Nephron progenitor cell (in vitro differentiated cells): ENCODE data around the gene PRSS38.

ENCODE experiments used
- DNase-seq: peaks from one replicate; pipeline ENCODE4 v3.0.0; 2021
- H3K27ac Mint-ChIP-seq: 2 replicates; pipeline ENCODE4 v1.8.0; 2021; ENCODE audit warnings: mild to moderate bottlenecking, moderate library complexity, mixed read lengths
- H3K27me3 Mint-ChIP-seq: 2 replicates; pipeline ENCODE4 v1.8.0; 2021; ENCODE audit warnings: mild to moderate bottlenecking, low read depth, mixed read lengths; ENCODE audit not compliant: poor library complexity
- H3K36me3 Mint-ChIP-seq: 2 replicates; pipeline ENCODE4 v1.8.0; 2021; ENCODE audit warnings: low read depth, mixed read lengths
- H3K4me1 Mint-ChIP-seq: 2 replicates; pipeline ENCODE4 v1.8.0; 2021; ENCODE audit warnings: mixed read lengths
- H3K4me3 Mint-ChIP-seq: 2 replicates; pipeline ENCODE4 v1.8.0; 2021; ENCODE audit warnings: mild to moderate bottlenecking, moderate library complexity, mixed read lengths
- H3K9me3 Mint-ChIP-seq: 2 replicates; pipeline ENCODE4 v1.8.0; 2021; ENCODE audit warnings: mild to moderate bottlenecking, moderate library complexity, mixed read lengths
- TF ChIP-seq, protein P1 (sequence below): fragments of 200-600 bp; sonication (generic); IDR thresholded peaks from 2 replicates; pipeline ENCODE4 v1.5.0; 2021; ENCODE audit warnings: antibody characterized with exemption

The PRSS38 gene

DNA sequence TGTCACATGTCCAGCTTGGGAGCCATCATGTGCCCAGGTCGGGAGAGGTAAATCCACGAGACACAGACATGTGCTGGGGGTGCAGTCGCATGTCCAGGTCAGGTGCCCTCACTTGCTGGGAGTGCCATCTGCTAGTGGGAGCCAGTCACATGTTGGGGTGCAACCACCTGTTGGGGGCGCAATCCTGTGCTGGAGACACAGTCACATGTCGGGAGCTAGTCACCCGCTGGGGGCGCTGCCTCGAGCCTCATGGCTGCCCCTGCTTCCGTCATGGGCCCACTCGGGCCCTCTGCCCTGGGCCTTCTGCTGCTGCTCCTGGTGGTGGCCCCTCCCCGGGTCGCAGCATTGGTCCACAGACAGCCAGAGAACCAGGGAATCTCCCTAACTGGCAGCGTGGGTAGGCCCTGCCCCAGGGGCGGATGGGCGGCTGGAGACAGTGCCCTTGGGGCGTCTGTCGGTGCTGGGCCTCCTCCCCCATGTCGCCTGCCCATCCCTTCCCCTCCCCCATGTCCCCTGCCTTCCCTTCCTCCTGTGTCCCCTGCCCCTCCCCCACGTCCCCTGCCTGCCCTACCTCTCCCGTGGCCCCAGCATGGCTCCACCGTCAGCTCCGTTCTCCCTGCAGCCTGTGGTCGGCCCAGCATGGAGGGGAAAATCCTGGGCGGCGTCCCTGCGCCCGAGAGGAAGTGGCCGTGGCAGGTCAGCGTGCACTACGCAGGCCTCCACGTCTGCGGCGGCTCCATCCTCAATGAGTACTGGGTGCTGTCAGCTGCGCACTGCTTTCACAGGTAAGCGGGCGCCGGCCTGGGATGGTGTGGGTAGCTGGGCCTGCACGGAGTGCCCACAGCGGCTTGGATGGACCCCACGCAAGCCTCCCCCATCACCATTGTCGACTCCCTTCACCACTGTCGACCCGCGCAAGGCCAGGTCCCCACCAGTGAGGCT, at the start of gene PRSS38:
TSS of gene PRSS38 (plus strand) at position 208 of the 942 bp plus-strand sequence. CDS start at position 250, 42 bp downstream.
- H3K36me3 Mint-ChIP-seq, result no peaks in the 10 kb centered on the region
- no peak within 1 kb of the TSS for H3K27ac Mint-ChIP-seq
- peaks cover 46% of the 10 kb centered on the region for H3K9me3 Mint-ChIP-seq
- no peak within 1 kb of the TSS for H3K4me3 Mint-ChIP-seq
- no peaks in the 10 kb centered on the region for H3K4me1 Mint-ChIP-seq
- no peak for DNase-seq
- TF ChIP-seq, protein P1, sequence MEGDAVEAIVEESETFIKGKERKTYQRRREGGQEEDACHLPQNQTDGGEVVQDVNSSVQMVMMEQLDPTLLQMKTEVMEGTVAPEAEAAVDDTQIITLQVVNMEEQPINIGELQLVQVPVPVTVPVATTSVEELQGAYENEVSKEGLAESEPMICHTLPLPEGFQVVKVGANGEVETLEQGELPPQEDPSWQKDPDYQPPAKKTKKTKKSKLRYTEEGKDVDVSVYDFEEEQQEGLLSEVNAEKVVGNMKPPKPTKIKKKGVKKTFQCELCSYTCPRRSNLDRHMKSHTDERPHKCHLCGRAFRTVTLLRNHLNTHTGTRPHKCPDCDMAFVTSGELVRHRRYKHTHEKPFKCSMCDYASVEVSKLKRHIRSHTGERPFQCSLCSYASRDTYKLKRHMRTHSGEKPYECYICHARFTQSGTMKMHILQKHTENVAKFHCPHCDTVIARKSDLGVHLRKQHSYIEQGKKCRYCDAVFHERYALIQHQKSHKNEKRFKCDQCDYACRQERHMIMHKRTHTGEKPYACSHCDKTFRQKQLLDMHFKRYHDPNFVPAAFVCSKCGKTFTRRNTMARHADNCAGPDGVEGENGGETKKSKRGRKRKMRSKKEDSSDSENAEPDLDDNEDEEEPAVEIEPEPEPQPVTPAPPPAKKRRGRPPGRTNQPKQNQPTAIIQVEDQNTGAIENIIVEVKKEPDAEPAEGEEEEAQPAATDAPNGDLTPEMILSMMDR, result no peak
- no peaks in the 10 kb centered on the region for H3K27me3 Mint-ChIP-seq

DNA sequence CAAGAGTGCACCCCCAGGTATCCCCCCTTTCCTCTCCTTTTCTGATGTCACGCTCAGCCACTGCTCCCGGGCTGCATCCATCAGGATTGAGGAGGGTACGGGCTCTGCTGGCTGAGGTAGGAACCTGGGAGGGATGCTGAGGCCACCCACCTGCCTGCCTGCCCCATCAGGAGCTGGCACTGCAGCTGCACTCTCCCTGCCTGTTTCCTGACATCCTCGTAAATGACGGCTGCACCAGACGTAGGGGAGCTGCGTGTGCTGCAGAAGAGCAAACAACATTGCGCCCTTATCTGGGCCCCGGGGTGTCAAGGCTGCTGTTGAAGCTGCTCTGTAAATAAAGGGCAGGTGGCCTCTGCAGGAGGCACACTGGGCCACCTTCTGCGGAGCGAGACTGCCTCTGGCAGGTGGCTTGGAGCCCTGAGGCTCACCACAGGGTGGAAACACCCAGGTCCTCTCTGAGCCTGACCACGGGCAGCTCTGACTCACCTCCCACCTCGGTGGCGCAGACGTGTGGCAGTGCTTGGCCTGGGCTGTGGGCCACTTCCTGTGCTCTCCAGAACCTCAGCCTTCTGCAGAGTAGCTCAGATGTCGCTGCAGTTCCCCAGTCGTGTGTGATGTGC, 49.4 kb upstream of the PRSS38 start:
- peaks cover 38% of the 10 kb centered on the region for H3K36me3 Mint-ChIP-seq
- TF ChIP-seq, protein P1, result no peak
- no peaks in the 10 kb centered on the region for H3K9me3 Mint-ChIP-seq
- H3K27ac Mint-ChIP-seq, result no peak overlapping the region
- no peak for DNase-seq
- no peak overlapping the region for H3K4me3 Mint-ChIP-seq
- H3K27me3 Mint-ChIP-seq, result peaks cover 3% of the 10 kb centered on the region
- H3K4me1 Mint-ChIP-seq, result no peaks in the 10 kb centered on the region

DNA sequence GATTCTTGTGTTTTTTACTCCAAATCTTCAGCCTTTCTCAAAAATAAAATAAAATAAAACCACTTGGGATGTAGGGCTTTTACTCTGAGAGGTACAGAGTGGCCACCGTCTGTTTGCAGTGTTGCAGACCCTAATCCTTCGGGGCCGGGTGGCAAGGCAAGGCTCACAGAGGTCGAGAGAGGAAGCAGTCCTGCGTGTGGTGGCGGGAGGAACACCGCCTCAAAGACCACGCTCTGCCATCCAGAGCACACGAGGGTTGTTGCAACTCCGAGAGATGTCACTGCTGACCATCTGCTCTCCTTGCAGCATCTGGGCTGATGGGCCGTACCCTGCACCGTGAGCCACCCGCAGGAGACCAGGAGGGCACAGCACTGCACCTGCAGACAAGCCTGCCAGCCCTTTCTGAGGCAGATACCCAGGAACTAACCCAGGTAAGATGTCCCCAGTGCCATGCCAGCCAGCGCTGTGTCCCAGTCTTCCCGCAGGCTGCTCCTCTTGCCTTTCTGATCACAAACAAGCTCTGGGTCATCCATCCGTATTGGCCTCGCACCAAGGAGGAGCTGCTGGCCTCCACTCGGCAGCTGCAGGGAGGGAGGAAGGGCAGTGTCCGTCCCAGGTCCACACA, 48.7 kb upstream of the PRSS38 start:
- no peak overlapping the region for H3K4me3 Mint-ChIP-seq
- no peaks in the 10 kb centered on the region for H3K4me1 Mint-ChIP-seq
- no peaks in the 10 kb centered on the region for H3K27me3 Mint-ChIP-seq
- peaks cover 34% of the 10 kb centered on the region for H3K36me3 Mint-ChIP-seq
- no peak overlapping the region for H3K27ac Mint-ChIP-seq
- H3K9me3 Mint-ChIP-seq, result no peaks in the 10 kb centered on the region
- DNase-seq, result no peak
- TF ChIP-seq, protein P1, result no peak

DNA sequence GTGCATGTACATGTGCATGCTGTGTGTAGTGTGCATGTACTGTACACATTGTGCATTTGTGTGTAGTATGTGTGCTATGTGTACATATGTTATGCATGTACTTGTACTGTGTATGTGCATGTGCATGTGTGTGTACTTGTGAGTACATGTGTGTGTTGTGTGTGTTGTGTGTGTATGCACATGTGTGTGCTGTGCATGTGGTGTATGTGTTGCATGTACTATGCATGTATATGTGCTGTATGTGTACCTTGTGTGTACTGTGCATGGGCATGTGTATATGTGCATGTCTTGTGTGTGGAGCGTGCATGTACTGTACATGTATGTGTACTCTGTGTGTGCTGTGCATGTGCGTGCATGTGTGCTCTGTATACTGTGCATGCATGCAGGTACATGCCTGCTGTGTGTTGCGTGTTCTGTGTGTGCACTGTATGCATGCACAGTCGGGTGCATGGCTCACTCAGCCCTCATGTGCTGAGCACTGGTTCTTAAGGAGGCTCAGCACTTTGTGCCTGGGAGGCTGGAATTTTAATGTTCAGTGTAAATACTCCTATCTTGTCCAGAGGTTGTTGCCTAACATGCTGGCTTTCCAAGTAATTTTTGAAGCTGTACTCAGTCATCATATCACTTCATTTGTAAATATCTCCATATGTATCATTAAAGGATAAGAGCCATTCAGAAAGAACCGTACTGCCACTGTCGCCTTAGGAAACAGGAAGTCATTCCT, 47.9 kb upstream of the PRSS38 start:
- Mint-ChIP-seq H3K36me3 (peaks cover 38% of the 10 kb centered on the region), H3K27ac (no peak overlapping the region), H3K9me3 (no peaks in the 10 kb centered on the region), H3K4me1 (no peaks in the 10 kb centered on the region), H3K27me3 (no peaks in the 10 kb centered on the region), H3K4me3 (no peak overlapping the region)
- no peak for DNase-seq
- TF ChIP-seq, protein P1, result no peak

DNA sequence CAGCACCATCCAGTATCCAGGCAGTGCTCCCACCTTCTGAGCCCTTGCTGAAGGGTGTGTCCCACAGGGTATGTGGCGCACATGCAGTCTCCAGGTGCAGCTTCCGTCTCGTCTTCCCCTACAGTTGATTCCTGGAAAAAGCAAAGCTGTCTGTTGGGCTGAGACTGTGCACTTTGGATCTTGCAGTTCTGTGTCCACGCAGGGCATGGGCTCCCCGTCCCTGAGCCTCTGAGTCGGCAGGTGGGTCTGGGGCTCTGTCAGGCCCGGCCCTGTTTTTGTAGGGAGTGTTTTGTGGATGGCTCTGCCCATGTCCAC, 47.4 kb upstream of the PRSS38 start:
- no peaks in the 10 kb centered on the region for H3K27me3 Mint-ChIP-seq
- no peaks in the 10 kb centered on the region for H3K9me3 Mint-ChIP-seq
- peaks cover 40% of the 10 kb centered on the region for H3K36me3 Mint-ChIP-seq
- TF ChIP-seq, protein P1, result no peak
- no peak overlapping the region for H3K4me3 Mint-ChIP-seq
- H3K4me1 Mint-ChIP-seq, result no peaks in the 10 kb centered on the region
- DNase-seq, result no peak
- H3K27ac Mint-ChIP-seq, result no peak overlapping the region
